ENCODE measurements around the gene ZNF436. TPM values are rescaled to one million over a fixed set of nuclear protein-coding genes. Genes with fewer than 3 reads are reported as not detected.
A peak's percentile ranks its signal among the peaks of the same experiment; 100 is the strongest.

ZNF436 gene
- total and polyA plus RNA-seq, 2 of the 8 experiments (the other 6 are each of a cell fraction or from before 2014, with no cell fraction given): 0.65 to 1.8 TPM

GRCh38 chr1:23368562-23369334 is 888 bp downstream of the ZNF436 start:
- Histone ChIP-seq H3K9ac (replicated peaks in 1 of 4; ENCODE audit: extremely low read depth in 1 of 4, low read depth in 3 of 4, low read length in 3 of 4) (peak overlapping the region; percentile 36 to 56 (median 42); a peak in 5 of 7 replicates), H2BK15ac (ENCODE audit: low read length) (no peak overlapping the region), H2BK5ac (ENCODE audit: low read depth, low read length) (peak overlapping the region; percentile 81), H4K8ac (ENCODE audit: extremely low read depth, insufficient read depth, low read length) (no peak overlapping the region), H3K4me2 (ENCODE audit: insufficient read depth in 1 of 2, low read depth in 2 of 2, low read length in 2 of 2) (peak overlapping the region; percentile 76 to 96), H3K9me3 (ENCODE audit: insufficient read depth in 2 of 2, low read depth in 1 of 2, low read length in 1 of 2) (peaks cover 0 to 11% of the 10 kb centered on the region in 2 experiments; a peak in 2 of 4 replicates), H2BK120ac (replicated peaks; ENCODE audit: low read depth, low read length) (peak overlapping the region; percentile 43), H3K79me2 (ENCODE audit: control insufficient read depth in 1 of 2, insufficient read depth in 2 of 2, low read length in 2 of 2) (no peaks in the 10 kb centered on the region), H4K5ac (ENCODE audit: insufficient read length, low read depth, low read length) (peak overlapping the region; percentile 78), H2BK20ac (ENCODE audit: low read length) (no peak overlapping the region), H3K56ac (replicated peaks; ENCODE audit: insufficient read length, low read depth, low read length) (no peak overlapping the region), H3K18ac (ENCODE audit: extremely low read depth, low read length) (peak overlapping the region; percentile 83), H3K23me2 (ENCODE audit: low read depth, low read length) (peaks cover 10% of the 10 kb centered on the region), H3K27me3 (replicated peaks in 1 of 4; ENCODE audit: control insufficient read depth in 3 of 4, extremely low read depth in 1 of 4, insufficient read depth in 3 of 4, low read length in 3 of 4) (peaks cover 51 to 81% (median 71%) of the 10 kb centered on the region in 4 experiments), H4K91ac (replicated peaks; ENCODE audit: insufficient read length, low read length) (peak overlapping the region; percentile 78), H3K23ac (ENCODE audit: insufficient read length) (no peak overlapping the region), H3K36me3 (ENCODE audit: control insufficient read depth in 2 of 4, insufficient read depth in 4 of 4, low read length in 3 of 4) (no peaks in the 10 kb centered on the region), H2AFZ (ENCODE audit: low read length) (peak overlapping the region; percentile 88), H3K14ac (ENCODE audit: insufficient read length) (no peak overlapping the region), H4K20me1 (replicated peaks in 1 of 2; ENCODE audit: control insufficient read depth in 1 of 2, insufficient read depth in 2 of 2, low read length in 2 of 2) (peaks cover 7 to 9% of the 10 kb centered on the region in 2 experiments), H3K4me3 (ENCODE audit: extremely low read depth in 1 of 4, insufficient read depth in 2 of 4, low read depth in 3 of 4, low read length in 4 of 4) (peak overlapping the region; percentile 68 to 95 (median 83)), H3K79me1 (ENCODE audit: low read depth, low read length) (no peaks in the 10 kb centered on the region), H3K27ac (ENCODE audit: low read depth, low read length) (no peak overlapping the region; the same call in 1 of the 2 replicates), H3K4me1 (replicated peaks in 1 of 4; ENCODE audit: control insufficient read depth in 3 of 4, insufficient read depth in 4 of 4, low read length in 3 of 4) (peaks cover 2 to 13% (median 4%) of the 10 kb centered on the region in 4 experiments; a peak in 6 of 7 replicates), H2BK12ac (ENCODE audit: low read depth, low read length) (no peak overlapping the region; the same call in 1 of the 2 replicates), H2AK5ac (ENCODE audit: low read depth, low read length) (no peak overlapping the region), H3K4ac (replicated peaks; ENCODE audit: insufficient read length, low read depth, low read length) (peak overlapping the region; percentile 94)
- POLR2A ChIA-PET (ENCODE audit: partially characterized antibody): interaction anchor here (1.4 to 3.5 kb wide), 3 partner anchors 11 to 24 kb away, joined by 4 to 23 read pairs (median 17); partner anchors contain the start of gene HNRNPR
- FAIRE-seq: no peak
- peak; percentile 70 to 88 for DNase-seq (ENCODE audit: low read depth in 1 of 2, low spot score in 2 of 2)
- WGBS, 2 experiments (ENCODE audit: extremely low coverage in 1 of 2, insufficient coverage in 1 of 2, insufficient read length in 1 of 2, insufficient replicate concordance in 2 of 2, low coverage in 1 of 2, low lambda C conversion rate in 2 of 2, missing lambda C conversion rate in 1 of 2): 2% methylated on average over 60 of the region's 61 CpGs; no CpG with 5 or more reads in 1 of the 2 experiments
- CTCF ChIA-PET (ENCODE audit: partially characterized antibody): interaction anchor here (1.1 to 3.7 kb wide), 6 partner anchors 26 to 182 kb away, joined by 3 to 19 read pairs (median 7); no protein-coding TSS in a partner anchor
- TF ChIP-seq JUND (IDR thresholded peaks at IDR 0.05; ENCODE audit: low read length): no peak
- no peak for TF ChIP-seq RFX5 (IDR thresholded peaks at IDR 0.05; ENCODE audit: borderline replicate concordance, low read depth, low read length)
- no peak for TF ChIP-seq ASH2L (IDR thresholded peaks at IDR 0.05; ENCODE audit: low read length)
- no peak for TF ChIP-seq MAFK (IDR thresholded peaks at IDR 0.05; ENCODE audit: low read depth, low read length)
- no peak for TF ChIP-seq RNF2 (IDR thresholded peaks at IDR 0.05; ENCODE audit: borderline replicate concordance, low read depth, low read length, missing control alignments, poor library complexity, severe bottlenecking)
- TF ChIP-seq SUZ12 (IDR thresholded peaks at IDR 0.05; ENCODE audit: low read length): no peak
- no peak for TF ChIP-seq CBX5 (IDR thresholded peaks at IDR 0.05; ENCODE audit: low read depth, low read length)
- peak in 1 of 2 experiments; percentile 34; a peak in 1 of 4 replicates for TF ChIP-seq SIN3A (conservative IDR thresholded peaks at IDR 0.05 in 1 of 2, IDR thresholded peaks at IDR 0.05 in 1 of 2; ENCODE audit: low read depth in 1 of 2, low read length in 2 of 2)
- TF ChIP-seq CHD1 (IDR thresholded peaks at IDR 0.05; ENCODE audit: low read depth, low read length): no peak
- no peak for TF ChIP-seq KDM1A (IDR thresholded peaks at IDR 0.05; ENCODE audit: borderline replicate concordance, low read length)
- TF ChIP-seq SRF (IDR thresholded peaks at IDR 0.05; ENCODE audit: low read depth, low read length): no peak; the same call in 1 of the 2 replicates
